Fibroblast of pulmonary artery (primary cell): Measurements from ENCODE around the gene ATP6V0E2.
A peak's percentile ranks its signal among the peaks of the same experiment; 100 is the strongest.

Experiments used
- DNase-seq: peaks from one replicate; pipeline ENCODE4 v3.0.0-alpha.2; 2010; ENCODE audit warnings: low read depth
- H3K4me3 ChIP-seq: replicated peaks from 2 replicates; pipeline ENCODE4 v1.5.1; 2011; ENCODE audit warnings: low read depth, mild to moderate bottlenecking, control low read depth, low read length, moderate library complexity
- CTCF ChIP-seq: IDR thresholded peaks from 2 replicates; pipeline ENCODE4 v1.5.1; 2011; ENCODE audit warnings: mild to moderate bottlenecking, control low read depth, low read length, inconsistent platforms; ENCODE audit errors: missing control alignments

The ATP6V0E2 gene

DNA sequence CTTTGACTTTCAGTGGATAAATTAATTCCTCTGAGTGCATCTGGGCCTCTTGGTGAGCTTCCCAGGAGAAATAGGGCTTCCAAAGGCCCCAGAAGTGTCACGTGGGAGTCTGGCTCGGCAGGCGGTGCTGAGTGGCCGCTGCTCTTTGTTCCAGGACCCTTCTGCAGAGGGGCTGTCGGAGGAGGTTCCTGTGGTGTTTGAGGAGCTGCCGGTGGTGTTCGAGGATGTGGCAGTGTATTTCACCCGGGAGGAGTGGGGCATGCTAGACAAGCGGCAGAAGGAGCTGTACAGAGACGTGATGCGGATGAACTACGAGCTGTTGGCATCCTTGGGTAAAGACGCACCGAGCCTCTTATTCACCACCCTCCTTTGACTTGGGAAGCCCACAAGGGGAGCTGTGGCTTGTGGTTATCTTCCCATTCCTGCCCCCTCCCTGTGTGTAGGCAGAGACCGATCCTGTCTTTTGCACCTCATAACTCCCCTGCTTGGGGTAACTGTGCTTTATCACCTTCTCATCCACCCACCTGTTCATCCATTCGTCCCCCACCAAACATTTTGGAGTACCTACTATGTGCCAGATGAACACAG, 23.7 kb upstream of the ATP6V0E2 start:
- TF ChIP-seq CTCF = no peak
- no peak overlapping the region for H3K4me3 ChIP-seq
- no peak for DNase-seq

- no peak for TF ChIP-seq CTCF
- DNase-seq = no peak
Measured at GRCh38 chr7:149850716-149851115, 23.1 kb upstream of the ATP6V0E2 start.

GRCh38 chr7:149851449-149851848, 22.3 kb upstream of the ATP6V0E2 start:
- no peak overlapping the region for H3K4me3 ChIP-seq
- TF ChIP-seq CTCF = no peak
- DNase-seq = no peak

More at GRCh38 chr7:149850716-149851115, 23.1 kb upstream of the ATP6V0E2 start:
- no peak overlapping the region for H3K4me3 ChIP-seq

- no peak for TF ChIP-seq CTCF
- no peak overlapping the region for H3K4me3 ChIP-seq
- no peak for DNase-seq
Measured at GRCh38 chr7:149853157-149853556, 20.6 kb upstream of the ATP6V0E2 start.

GRCh38 chr7:149854611-149855360, 19.0 kb upstream of the ATP6V0E2 start:
- no peak overlapping the region for H3K4me3 ChIP-seq
- no peak for TF ChIP-seq CTCF
- peak; percentile 36 for DNase-seq

DNA sequence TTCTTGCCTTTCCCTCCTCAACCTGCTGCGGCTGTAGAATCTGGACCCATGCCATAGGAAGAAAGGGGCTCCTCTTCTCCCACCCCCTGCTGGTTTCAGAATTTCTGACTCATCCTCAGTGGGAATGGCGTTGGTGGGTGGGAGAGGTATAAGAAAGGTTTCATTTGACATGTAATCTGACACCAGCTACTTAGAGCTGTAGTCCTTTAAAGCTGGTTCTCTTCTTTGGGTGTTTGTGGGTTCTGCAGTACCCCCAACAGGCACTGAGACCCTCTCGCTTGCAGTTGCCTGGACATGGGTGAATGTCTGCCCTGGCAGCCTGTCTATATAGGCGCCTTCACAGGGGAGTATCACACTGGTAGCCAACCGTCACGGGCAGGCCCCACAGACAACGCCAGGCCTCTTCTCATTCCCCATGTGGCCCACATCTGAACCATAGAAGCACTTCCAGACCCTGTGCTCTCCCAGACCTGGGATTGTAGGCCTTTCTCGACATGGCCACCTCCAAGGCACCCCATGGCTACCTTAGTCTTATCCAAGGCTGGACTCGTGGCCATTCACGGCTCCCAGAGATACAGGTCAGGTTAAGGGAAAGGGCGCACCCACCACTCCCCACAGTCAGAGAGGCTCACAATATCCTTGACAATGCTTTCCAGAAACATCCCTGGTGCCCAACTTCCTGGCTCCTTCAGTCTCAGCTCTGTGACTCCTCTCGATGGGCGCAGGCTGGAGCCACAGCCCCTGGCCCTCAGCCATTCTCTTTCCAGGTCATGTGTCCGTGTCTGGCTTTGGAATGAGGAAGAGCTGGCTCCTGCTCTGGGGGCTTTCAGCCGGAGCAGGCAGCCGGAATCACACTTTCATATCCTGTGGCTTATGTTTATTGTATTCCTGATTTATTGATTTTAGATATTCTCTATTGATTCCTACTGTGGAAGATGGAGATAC, 18.1 kb upstream of the ATP6V0E2 start:
- no peak overlapping the region for H3K4me3 ChIP-seq
- no peak for TF ChIP-seq CTCF
- DNase-seq = peak; percentile 63
